GM10248 (cell line): ENCODE results near the gene ZFP14.
"Not testable (repeated sequence)": the region's sequence is repeated elsewhere in the genome, so short reads cannot be mapped to it uniquely, and the experiment has no call there.

Source experiments
- CTCF ChIA-PET: fragments of 300-600 bp; sonication (Branson Sonifier 250); formaldehyde crosslinking; extraction: SDS; loops from one replicate; lab custom pipeline; 2021; ENCODE audit warnings: antibody characterized with exemption; lab: Yijun Ruan, JAX
- POLR2A ChIA-PET: fragments of 350-650 bp; sonication (Branson Sonifier 250); formaldehyde crosslinking; extraction: SDS; loops from one replicate; lab custom pipeline; 2020; ENCODE audit warnings: antibody characterized with exemption; lab: Yijun Ruan, JAX
- DNase-seq: peaks from one replicate; pipeline ENCODE4 v3.0.0; 2012; ENCODE audit errors: extremely low spot score
- CTCF ChIP-seq: IDR thresholded peaks from 2 replicates; pipeline ENCODE4 v1.5.1; 2012; ENCODE audit warnings: mild to moderate bottlenecking, low read depth; ENCODE audit errors: extremely low read depth, missing control alignments, control extremely low read depth

The ZFP14 gene

GRCh38 chr19:36331353-36332228, 47.4 kb downstream of the ZFP14 start:
- ChIA-PET CTCF (no interaction called here), POLR2A (no interaction called here)
- no peak for TF ChIP-seq CTCF
- peak; percentile 85 for DNase-seq

- ChIA-PET CTCF (no interaction called here), POLR2A (no interaction called here)
- no peak for DNase-seq
- no peak for TF ChIP-seq CTCF
Observed at GRCh38 chr19:36330216-36330615, 48.8 kb downstream of the ZFP14 start.

- CTCF ChIA-PET, DNase-seq, POLR2A ChIA-PET: not testable (repeated sequence)
Observed at GRCh38 chr19:36329534-36329933, 49.5 kb downstream of the ZFP14 start.

GRCh38 chr19:36326649-36327048, 52.4 kb downstream of the ZFP14 start:
- DNase-seq, CTCF ChIA-PET, POLR2A ChIA-PET: not testable (repeated sequence)

- CTCF ChIA-PET, POLR2A ChIA-PET, DNase-seq: not testable (repeated sequence)
Observed at GRCh38 chr19:36315164-36315563, 63.8 kb downstream of the ZFP14 start.

GRCh38 chr19:36314053-36314452, 64.9 kb downstream of the ZFP14 start:
- DNase-seq, POLR2A ChIA-PET, CTCF ChIA-PET: not testable (repeated sequence)

GRCh38 chr19:36311098-36311760, 67.8 kb downstream of the ZFP14 start:
- DNase-seq, POLR2A ChIA-PET, CTCF ChIA-PET: not testable (repeated sequence)

GRCh38 chr19:36310416-36310990, 68.5 kb downstream of the ZFP14 start:
- POLR2A ChIA-PET, DNase-seq, CTCF ChIA-PET: not testable (repeated sequence)

GRCh38 chr19:36309759-36310158, 69.2 kb downstream of the ZFP14 start:
- CTCF ChIA-PET, POLR2A ChIA-PET, DNase-seq: not testable (repeated sequence)

GRCh38 chr19:36309309-36309708, 69.7 kb downstream of the ZFP14 start:
- CTCF ChIA-PET, POLR2A ChIA-PET: not testable (repeated sequence)

GRCh38 chr19:36292317-36292716, 86.7 kb downstream of the ZFP14 start:
- DNase-seq, CTCF ChIA-PET, POLR2A ChIA-PET: not testable (repeated sequence)

More at GRCh38 chr19:36309309-36309708, 69.7 kb downstream of the ZFP14 start:
- not testable (repeated sequence) for DNase-seq
